Body of pancreas (tissue), 4 donors: ENCODE results near the gene TYW5. TPM values are rescaled to one million over a fixed set of nuclear protein-coding genes. Genes with fewer than 3 reads are reported as not detected.

Experiments used
- ATAC-seq: fragments of 150-250 bp; one replicate; pipeline ENCODE4 v1.9.1; 2016
- DNase-seq, 4 donors: peaks; one replicate each; pipeline ENCODE4 v3.0.0-alpha.2; 2019
- H3K27ac ChIP-seq, 4 donors: fragments of 200-600 bp; sonication (generic); 1 replicate in 3 of 4; 2 replicates in 1 of 4; pipeline versions ENCODE4 v1.5.1 to v1.6.1; 2016 to 2019; ENCODE audit warnings: mild to moderate bottlenecking in 1 of 4, mixed read lengths in 1 of 4, moderate library complexity in 1 of 4
- H3K27me3 ChIP-seq, 2 donors: fragments of 200-600 bp; sonication (generic); one replicate each; pipeline ENCODE4 v1.6.0; 2016; ENCODE audit warnings: mild to moderate bottlenecking in 1 of 2
- H3K36me3 ChIP-seq, 2 donors: fragments of 200-600 bp; sonication (generic); replicated peaks in 1 of 2; 2 replicates each; pipeline ENCODE4 v1.5.1; 2016; ENCODE audit warnings: low read depth in 2 of 2; ENCODE audit not compliant: insufficient read depth in 1 of 2
- H3K4me1 ChIP-seq: fragments of 200-600 bp; sonication (generic); one replicate; pipeline ENCODE4 v1.6.0; 2016
- H3K4me3 ChIP-seq, 2 donors: fragments of 200-600 bp; sonication (generic); 1 replicate in 1 of 2; 2 replicates in 1 of 2; pipeline ENCODE4 v1.5.1; 2016 to 2019
- H3K9me3 ChIP-seq, 3 donors: fragments of 200-600 bp; sonication (generic); 1 replicate in 2 of 3; 2 replicates in 1 of 3; pipeline ENCODE4 v1.5.1; 2016
- CTCF ChIP-seq, 7 experiments: fragments of 450-650 bp in 4 of 7; fragments of 200-600 bp in 3 of 7; sonication (generic) in 3 of 7; IDR thresholded peaks; one replicate each; pipeline ENCODE4 v1.5.1; 2016 to 2019; ENCODE audit warnings: antibody characterized with exemption in 7 of 7
- POLR2A ChIP-seq, 3 donors: fragments of 450-650 bp; IDR thresholded peaks; one replicate each; pipeline ENCODE4 v1.6.1; 2016; ENCODE audit warnings: antibody characterized with exemption in 3 of 3, mild to moderate bottlenecking in 2 of 3
- WGBS, 2 donors: methylation state at CpG; one replicate each; pipeline ENCODE4 v1.1.5; 2017; 5-methylcytosine and 5-hydroxymethylcytosine counted together
- intact Hi-C: fragments of 100-400 bp; cut with DNase I; formaldehyde crosslinking; loops from one replicate; pipeline ENCODE4 v1.15.1; 2023
- total RNA-seq, 2 donors: library from RNA; depleted of rRNA; stranded (reverse); fragments of >200 nt; gene quantifications; one replicate each; pipeline ENCODE4 v1.1.0, GENCODE V29; 2016

Gene TYW5
- total RNA-seq, 2 donors from 2014 or later: 4.3 to 10.1 TPM

GRCh38 chr2:199956062-199956380 lies 730 bp upstream of the TYW5 start:
- Histone ChIP-seq H3K36me3 (peaks cover 0 to 6% of the 10 kb centered on the region in 2 donors), H3K4me3 (peak overlapping the region; percentile 89 to 93), H3K27ac (peak overlapping the region; percentile 64 to 94 (median 88)), H3K4me1 (peaks cover 42% of the 10 kb centered on the region), H3K27me3 (no peaks in the 10 kb centered on the region), H3K9me3 (no peaks in the 10 kb centered on the region)
- 0 to 1% methylated on average over 10 of the region's 10 CpGs for WGBS, 2 donors
- intact Hi-C loops: no loop called here
- ATAC-seq: no peak
- TF ChIP-seq POLR2A (IDR thresholded peaks at IDR 0.05) (no peak), CTCF (IDR thresholded peaks at IDR 0.05) (no peak)
- no peak for DNase-seq

- Histone ChIP-seq H3K9me3 (no peaks in the 10 kb centered on the region), H3K4me3 (peak overlapping the region; percentile 89 to 93), H3K27me3 (no peaks in the 10 kb centered on the region), H3K36me3 (peaks cover 0 to 1% of the 10 kb centered on the region in 2 donors), H3K4me1 (peaks cover 42% of the 10 kb centered on the region), H3K27ac (peak overlapping the region; percentile 64 to 94 (median 88))
- peak; percentile 54 for ATAC-seq
- WGBS, 2 donors: 0 to 1% methylated on average over 11 to 13 of the region's 13 CpGs
- no peak for TF ChIP-seq CTCF (IDR thresholded peaks at IDR 0.05)
- TF ChIP-seq POLR2A (IDR thresholded peaks at IDR 0.05): no peak
- intact Hi-C loops: no loop called here
- no peak for DNase-seq
These were observed 318 bp downstream of the TYW5 start for GRCh38 chr2:199955007-199955338.

GRCh38 chr2:199951023-199951422 lies 4.3 kb downstream of the TYW5 start:
- WGBS, 2 donors: 49 to 60% methylated on average over 1 of the region's 1 CpG
- peaks cover 0 to 3% of the 10 kb centered on the region in 2 donors for H3K36me3 ChIP-seq
- no peak overlapping the region for H3K4me3 ChIP-seq
- no peaks in the 10 kb centered on the region for H3K27me3 ChIP-seq
- peaks cover 16% of the 10 kb centered on the region for H3K4me1 ChIP-seq
- TF ChIP-seq POLR2A (IDR thresholded peaks at IDR 0.05): no peak
- TF ChIP-seq CTCF (IDR thresholded peaks at IDR 0.05): no peak
- DNase-seq: no peak
- intact Hi-C loops: no loop called here
- no peaks in the 10 kb centered on the region for H3K9me3 ChIP-seq
- no peak overlapping the region for H3K27ac ChIP-seq
- no peak for ATAC-seq

GRCh38 chr2:199950396-199950795 lies 4.9 kb downstream of the TYW5 start:
- H3K36me3 ChIP-seq: peaks cover 0 to 3% of the 10 kb centered on the region in 2 donors
- WGBS, 2 donors: 87 to 93% methylated on average over 5 of the region's 5 CpGs
- H3K9me3 ChIP-seq: no peaks in the 10 kb centered on the region
- no peak overlapping the region for H3K27ac ChIP-seq
- H3K4me1 ChIP-seq: peaks cover 18% of the 10 kb centered on the region
- DNase-seq (no peak), ATAC-seq (no peak)
- H3K4me3 ChIP-seq: no peak overlapping the region
- TF ChIP-seq CTCF (IDR thresholded peaks at IDR 0.05) (no peak), POLR2A (IDR thresholded peaks at IDR 0.05) (no peak)
- H3K27me3 ChIP-seq: no peaks in the 10 kb centered on the region
- intact Hi-C loops: no loop called here

- intact Hi-C loops: no loop called here
- ATAC-seq (no peak), DNase-seq (no peak)
- Histone ChIP-seq H3K27me3 (no peaks in the 10 kb centered on the region), H3K27ac (no peak overlapping the region), H3K36me3 (peaks cover 0 to 3% of the 10 kb centered on the region in 2 donors), H3K4me1 (peaks cover 14% of the 10 kb centered on the region), H3K4me3 (no peak overlapping the region), H3K9me3 (no peaks in the 10 kb centered on the region)
- TF ChIP-seq POLR2A (IDR thresholded peaks at IDR 0.05) (no peak), CTCF (IDR thresholded peaks at IDR 0.05) (no peak)
These were observed 8.5 kb downstream of the TYW5 start for GRCh38 chr2:199946836-199947235.
